ENCODE measurements around the gene ZNF697. TPM values are rescaled to one million over a fixed set of nuclear protein-coding genes. Genes with fewer than 3 reads are reported as not detected.

The ZNF697 gene
- total and polyA plus RNA-seq, 7 donors: 1.3 to 4.9 (median 2.9) TPM

DNA sequence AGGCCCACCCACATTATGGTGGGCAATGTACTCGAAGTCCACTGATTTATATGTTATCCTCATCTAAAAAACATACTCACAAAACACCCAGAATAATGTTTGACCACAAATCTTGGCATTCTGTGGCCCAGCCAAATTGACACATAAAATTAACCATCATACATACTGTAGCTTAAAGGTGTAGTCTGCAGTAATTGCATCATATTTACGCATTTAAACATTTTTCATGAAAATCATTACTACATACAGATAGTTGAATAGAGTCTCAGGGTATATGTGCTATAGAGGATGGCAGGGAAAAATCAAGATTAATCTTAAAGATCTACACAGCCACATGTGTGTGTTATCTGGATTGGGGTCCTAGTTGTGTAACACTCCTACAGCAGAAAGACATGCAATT lies 14.5 kb downstream of the ZNF697 start:
- peaks cover 32% of the 10 kb centered on the region for H3K4me1 ChIP-seq
- H3K4me3 ChIP-seq: no peak overlapping the region
- H3K27me3 ChIP-seq (ENCODE audit: insufficient read depth in 3 of 3, low read length in 2 of 3): no peaks in the 10 kb centered on the region
- TF ChIP-seq, protein P1, sequence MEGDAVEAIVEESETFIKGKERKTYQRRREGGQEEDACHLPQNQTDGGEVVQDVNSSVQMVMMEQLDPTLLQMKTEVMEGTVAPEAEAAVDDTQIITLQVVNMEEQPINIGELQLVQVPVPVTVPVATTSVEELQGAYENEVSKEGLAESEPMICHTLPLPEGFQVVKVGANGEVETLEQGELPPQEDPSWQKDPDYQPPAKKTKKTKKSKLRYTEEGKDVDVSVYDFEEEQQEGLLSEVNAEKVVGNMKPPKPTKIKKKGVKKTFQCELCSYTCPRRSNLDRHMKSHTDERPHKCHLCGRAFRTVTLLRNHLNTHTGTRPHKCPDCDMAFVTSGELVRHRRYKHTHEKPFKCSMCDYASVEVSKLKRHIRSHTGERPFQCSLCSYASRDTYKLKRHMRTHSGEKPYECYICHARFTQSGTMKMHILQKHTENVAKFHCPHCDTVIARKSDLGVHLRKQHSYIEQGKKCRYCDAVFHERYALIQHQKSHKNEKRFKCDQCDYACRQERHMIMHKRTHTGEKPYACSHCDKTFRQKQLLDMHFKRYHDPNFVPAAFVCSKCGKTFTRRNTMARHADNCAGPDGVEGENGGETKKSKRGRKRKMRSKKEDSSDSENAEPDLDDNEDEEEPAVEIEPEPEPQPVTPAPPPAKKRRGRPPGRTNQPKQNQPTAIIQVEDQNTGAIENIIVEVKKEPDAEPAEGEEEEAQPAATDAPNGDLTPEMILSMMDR (IDR thresholded peaks at IDR 0.05): no peak
- intact Hi-C loops (cut with DNase I): loop anchor here in 1 of 2 donors (2.0 kb wide), 1 partner anchor 15 kb away; the partner anchor contains the start of gene ZNF697
- no peaks in the 10 kb centered on the region for H3K9me3 ChIP-seq
- no peak for ATAC-seq
- DNase-seq: no peak
- WGBS, 3 donors: 89 to 90% (median 89%) methylated on average over 2 of the region's 2 CpGs
- no peaks in the 10 kb centered on the region for H3K36me3 ChIP-seq (ENCODE audit: insufficient read depth in 1 of 2, low read depth in 1 of 2)
- no peak overlapping the region for H3K27ac ChIP-seq

DNA sequence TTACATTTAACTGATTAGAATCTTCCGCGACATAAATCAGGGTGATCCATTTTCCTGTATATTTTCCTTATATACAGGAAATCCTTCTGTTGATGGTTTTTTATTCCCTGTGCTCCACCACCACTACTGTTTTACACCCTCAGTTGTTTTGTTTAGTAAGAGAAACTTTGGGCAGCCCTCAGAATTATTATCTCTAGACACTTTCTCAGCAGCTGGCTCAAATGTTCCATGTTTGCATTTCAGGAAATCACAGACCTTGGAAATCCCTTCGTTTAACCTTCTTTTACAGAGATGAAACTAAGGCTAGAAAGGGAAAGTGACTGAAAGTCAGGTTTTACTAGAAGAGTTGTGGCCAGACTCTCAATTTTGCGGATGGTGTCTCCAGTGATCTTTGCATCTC lies 15.2 kb downstream of the ZNF697 start:
- no peaks in the 10 kb centered on the region for H3K36me3 ChIP-seq (ENCODE audit: insufficient read depth in 1 of 2, low read depth in 1 of 2)
- WGBS, 3 donors: 76 to 82% (median 78%) methylated on average over 4 of the region's 4 CpGs
- DNase-seq (no peak), ATAC-seq (no peak)
- H3K27me3 ChIP-seq (ENCODE audit: insufficient read depth in 3 of 3, low read length in 2 of 3): no peaks in the 10 kb centered on the region
- no peak overlapping the region for H3K4me3 ChIP-seq
- intact Hi-C loops (cut with DNase I): loop anchor here in 1 of 2 donors (2.0 kb wide), 1 partner anchor 16 kb away; the partner anchor contains the start of gene ZNF697
- H3K9me3 ChIP-seq: no peaks in the 10 kb centered on the region
- peaks cover 36% of the 10 kb centered on the region for H3K4me1 ChIP-seq
- H3K27ac ChIP-seq: peak overlapping the region; percentile 79
- TF ChIP-seq, protein P1 (IDR thresholded peaks at IDR 0.05): no peak

DNA sequence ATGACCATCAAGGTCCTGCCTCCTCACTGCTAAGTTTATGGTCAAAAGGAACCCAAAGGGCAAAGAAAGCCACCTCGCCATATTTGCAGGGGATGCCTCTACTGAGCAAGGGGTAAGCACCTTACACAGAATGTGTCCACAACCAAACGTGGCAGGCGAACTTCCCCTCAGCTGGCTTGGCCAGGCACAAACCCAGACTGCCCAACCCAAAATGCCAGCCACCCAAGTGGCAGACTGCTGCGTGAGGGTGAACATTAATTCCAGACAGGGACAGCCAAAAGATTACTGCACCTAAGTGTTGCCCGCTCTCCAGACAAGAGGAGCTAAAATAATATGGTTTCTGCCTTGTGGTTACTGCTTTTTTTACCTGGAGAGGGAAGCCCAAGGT lies 16.0 kb downstream of the ZNF697 start:
- no peaks in the 10 kb centered on the region for H3K36me3 ChIP-seq (ENCODE audit: insufficient read depth in 1 of 2, low read depth in 1 of 2)
- WGBS, 3 donors: 35 to 53% (median 44%) methylated on average over 5 of the region's 5 CpGs
- no peaks in the 10 kb centered on the region for H3K9me3 ChIP-seq
- H3K27me3 ChIP-seq (ENCODE audit: insufficient read depth in 3 of 3, low read length in 2 of 3): no peaks in the 10 kb centered on the region
- peak overlapping the region; percentile 79 for H3K27ac ChIP-seq
- no peak for DNase-seq
- H3K4me3 ChIP-seq: peak overlapping the region; percentile 61
- TF ChIP-seq, protein P1 (IDR thresholded peaks at IDR 0.05): no peak
- ATAC-seq: peak in 2 of 4 donors; percentile 9 to 25
- intact Hi-C loops (cut with DNase I): loop anchor here in 1 of 2 donors (2.0 kb wide), 1 partner anchor 17 kb away; the partner anchor contains the start of gene ZNF697
- H3K4me1 ChIP-seq: peaks cover 43% of the 10 kb centered on the region

DNA sequence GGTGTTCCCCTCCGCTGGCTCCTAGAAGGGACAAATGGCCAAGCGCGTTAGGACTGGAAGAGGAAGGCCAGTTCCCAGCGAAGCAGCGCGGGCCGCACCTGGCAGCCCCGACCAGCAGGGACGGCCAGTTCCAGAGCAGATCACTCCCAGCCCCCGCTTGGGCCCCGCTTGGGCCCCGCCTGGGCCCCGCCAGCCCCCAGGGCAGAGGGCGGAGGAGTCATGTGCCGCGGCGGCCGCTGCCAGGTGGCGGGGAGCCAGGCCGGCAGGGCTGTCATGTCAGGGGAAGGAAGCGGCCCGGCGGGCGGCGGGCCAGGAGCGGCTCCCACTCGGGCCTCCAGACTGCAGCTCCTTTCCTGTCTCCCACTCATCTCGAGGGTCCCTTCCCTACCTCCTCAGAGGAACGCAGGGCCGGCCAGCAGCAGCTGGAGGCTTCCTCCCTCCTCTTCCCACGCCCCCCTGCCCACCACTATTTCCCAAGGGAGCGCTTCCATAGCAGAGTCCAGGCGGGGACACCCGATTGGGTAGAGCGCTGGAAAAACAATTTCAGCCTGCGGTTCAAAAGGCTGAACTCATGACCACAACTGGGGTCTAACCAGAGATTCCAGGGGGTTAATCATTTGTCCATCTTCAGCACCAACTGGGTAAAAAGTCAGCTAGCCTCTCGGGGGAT lies 16.5 kb downstream of the ZNF697 start:
- DNase-seq (peak; percentile 91 to 95), ATAC-seq (peak; percentile 90 to 97 (median 94))
- WGBS, 3 donors: 3 to 6% (median 5%) methylated on average over 32 to 37 of the region's 37 CpGs
- Histone ChIP-seq H3K27ac (peak overlapping the region; percentile 79), H3K4me1 (peaks cover 48% of the 10 kb centered on the region), H3K36me3 (ENCODE audit: insufficient read depth in 1 of 2, low read depth in 1 of 2) (no peaks in the 10 kb centered on the region), H3K9me3 (no peaks in the 10 kb centered on the region), H3K4me3 (peak overlapping the region; percentile 61), H3K27me3 (ENCODE audit: insufficient read depth in 3 of 3, low read length in 2 of 3) (no peaks in the 10 kb centered on the region)
- TF ChIP-seq, protein P1 (IDR thresholded peaks at IDR 0.05): no peak
- intact Hi-C loops (cut with DNase I): loop anchor here in 1 of 2 donors (2.0 kb wide), 1 partner anchor 17 kb away; the partner anchor contains the start of gene ZNF697
